Adrenal gland (tissue), 12 donors: ENCODE results near the gene MAML2. TPM values are rescaled to one million over a fixed set of nuclear protein-coding genes. Genes with fewer than 3 reads are reported as not detected.

Experiments
- DNase-seq, 7 donors: peaks; one replicate each; pipeline ENCODE4 v3.0.0-alpha.2; 2019 to 2020
- H3K27ac ChIP-seq, 5 donors: fragments of 200-600 bp; sonication (generic) in 4 of 5; 1 replicate in 3 of 5; 2 replicates in 2 of 5; pipeline versions ENCODE4 v1.5.1 to v1.8.0; 2016 to 2020; ENCODE audit warnings: mild to moderate bottlenecking in 1 of 5
- H3K27me3 ChIP-seq: fragments of 200-600 bp; 2 replicates; pipeline ENCODE4 v1.8.0; 2021
- H3K36me3 ChIP-seq, 2 donors: fragments of 200-600 bp; replicated peaks in 1 of 2; 1 replicate in 1 of 2; 2 replicates in 1 of 2; pipeline versions ENCODE4 v1.5.1 to v1.8.0; 2018 to 2022
- H3K4me1 ChIP-seq, 2 donors: fragments of 200-600 bp; replicated peaks in 1 of 2; 1 replicate in 1 of 2; 2 replicates in 1 of 2; pipeline versions ENCODE4 v1.5.1 to v1.8.0; 2018 to 2021
- H3K4me3 ChIP-seq, 4 donors: fragments of 200-600 bp; sonication (generic) in 3 of 4; one replicate each; pipeline ENCODE4 v1.5.1; 2016 to 2018
- H3K9me3 ChIP-seq, 3 donors: fragments of 200-600 bp; sonication (generic) in 1 of 3; replicated peaks in 1 of 3; 1 replicate in 2 of 3; 2 replicates in 1 of 3; pipeline versions ENCODE4 v1.5.1 to v1.8.0; 2016 to 2021
- CTCF ChIP-seq, 6 experiments: fragments of 450-650 bp in 4 of 6; fragments of 200-600 bp in 2 of 6; sonication (generic) in 1 of 6; IDR thresholded peaks; 1 replicate in 5 of 6; 2 replicates in 1 of 6; pipeline versions ENCODE4 v1.5.1 to v1.8.0; 2016 to 2021; ENCODE audit warnings: antibody characterized with exemption in 6 of 6, mild to moderate bottlenecking in 2 of 6, moderate library complexity in 1 of 6
- POLR2A ChIP-seq, 2 donors: fragments of 450-650 bp; IDR thresholded peaks; one replicate each; pipeline ENCODE4 v1.6.1; 2017; ENCODE audit warnings: antibody characterized with exemption in 2 of 2, mild to moderate bottlenecking in 2 of 2, moderate library complexity in 1 of 2
- WGBS, 4 donors: extraction: QIAGEN DNeasy Blood & Tissue Kit in 2 of 4; methylation state at CpG; one replicate each; pipeline versions ENCODE4 v1.1.5 to v1.1.7; 2013 to 2017; 5-methylcytosine and 5-hydroxymethylcytosine counted together
- intact Hi-C, 2 donors: fragments of 100-400 bp; cut with DNase I; formaldehyde crosslinking; loops; one replicate each; pipeline versions ENCODE4 v1.14.1 to v1.15.0; 2022 to 2023
- polyA plus RNA-seq, 3 donors: library from polyadenylated mRNA; stranded (reverse); fragments of 200-250 nt in 2 of 3; fragments of 350-450 nt in 1 of 3; fragmentation: Illumina TruSeq in 1 of 3; extraction: RNeasy Lipid Tissue Mini Kit (QIAGEN cat#74804) in 1 of 3; gene quantifications; one replicate each; pipeline ENCODE4 v1.2.3, GENCODE V29; 2013 to 2014
- total RNA-seq, 9 donors: library from RNA; depleted of rRNA in 4 of 9; stranded (reverse); fragments of >200 nt in 4 of 9; fragments of 120-200 nt in 1 of 9; fragmentation: NEBNext Ultra II Directional in 1 of 9; extraction: Animal tissue kit (Norgen Biotek cat#: 25700) in 1 of 9; gene quantifications; one replicate each; pipeline versions ENCODE4 v1.1.0 to v1.2.4, GENCODE V29; 2013 to 2023
- donor health status: healthy with polysubstance abuse.
- donor health status: Bipolar disorder and iron deficiency.
- donor health status: DM: yes; HTN: yes; CAD: no.
- donor health status: DM: no; HTN: no; CAD: no.
- donor health status: DM: no; HTN: no; CAD: no.
- donor health status: DM: yes; HTN: yes; CAD: no.

MAML2 gene
- total and polyA plus RNA-seq, 12 donors = 1.4 to 19.4 (median 7.6) TPM

GRCh38 chr11:96044311-96044710 is 298.7 kb downstream of the MAML2 start:
- Histone ChIP-seq H3K4me1 (peaks cover 0 to 9% of the 10 kb centered on the region in 2 donors), H3K4me3 (no peak overlapping the region), H3K9me3 (no peaks in the 10 kb centered on the region), H3K27ac (no peak overlapping the region), H3K36me3 (no peaks in the 10 kb centered on the region), H3K27me3 (no peaks in the 10 kb centered on the region)
- DNase-seq = no peak
- intact Hi-C loops = no loop called here
- TF ChIP-seq POLR2A (IDR thresholded peaks at IDR 0.05) (no peak), CTCF (IDR thresholded peaks at IDR 0.05) (no peak)

DNA sequence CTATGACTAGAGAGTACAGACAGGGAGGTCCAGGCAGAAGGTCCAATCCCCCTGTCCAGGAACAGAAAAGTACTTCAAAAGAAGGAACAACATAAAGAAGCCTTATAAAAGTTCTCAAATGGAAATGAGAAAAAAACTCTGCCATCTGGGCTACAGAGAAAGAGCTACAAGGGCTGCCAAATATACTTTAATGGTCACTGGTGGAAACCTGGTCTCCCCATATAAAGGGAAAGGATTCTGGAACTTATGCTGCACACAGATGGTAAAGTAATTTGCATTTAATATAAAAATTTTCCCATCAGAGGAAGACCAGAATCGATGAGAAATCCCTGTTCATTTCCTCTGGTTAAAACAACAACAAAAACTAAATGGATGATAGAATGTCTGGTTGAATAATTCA is 299.7 kb downstream of the MAML2 start:
- intact Hi-C loops = no loop called here
- Histone ChIP-seq H3K36me3 (no peaks in the 10 kb centered on the region), H3K27me3 (no peaks in the 10 kb centered on the region), H3K27ac (no peak overlapping the region), H3K4me3 (no peak overlapping the region), H3K9me3 (no peaks in the 10 kb centered on the region), H3K4me1 (peaks cover 0 to 9% of the 10 kb centered on the region in 2 donors)
- no peak for DNase-seq
- WGBS, 4 donors = 66 to 80% (median 74%) methylated on average over 1 of the region's 1 CpG
- TF ChIP-seq CTCF (IDR thresholded peaks at IDR 0.05) (no peak), POLR2A (IDR thresholded peaks at IDR 0.05) (no peak)

DNA sequence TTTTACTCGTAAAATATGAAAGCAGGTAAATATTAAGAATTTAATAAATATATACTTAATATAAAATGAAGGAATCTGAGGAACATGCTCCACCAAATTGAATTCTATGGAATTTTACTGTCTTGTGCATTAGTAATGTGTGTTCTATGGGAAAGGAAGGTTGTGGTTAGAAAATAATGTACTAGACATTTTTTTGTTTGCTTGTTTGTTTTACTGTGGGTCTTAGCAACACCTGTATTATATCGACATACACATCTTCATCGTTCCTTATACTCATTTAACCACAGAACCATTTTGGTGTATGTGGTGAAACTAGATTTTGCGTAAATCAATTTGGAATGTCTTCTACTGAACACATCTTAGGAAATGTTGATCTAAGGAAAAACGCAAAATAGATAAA is 304.9 kb downstream of the MAML2 start:
- TF ChIP-seq CTCF (IDR thresholded peaks at IDR 0.05) = no peak
- TF ChIP-seq POLR2A (IDR thresholded peaks at IDR 0.05) = no peak
- no peaks in the 10 kb centered on the region for H3K27me3 ChIP-seq
- no peaks in the 10 kb centered on the region for H3K4me1 ChIP-seq
- no peak overlapping the region for H3K4me3 ChIP-seq
- no peak for DNase-seq
- 71 to 93% (median 91%) methylated on average over 5 of the region's 5 CpGs for WGBS, 4 donors
- no peaks in the 10 kb centered on the region for H3K36me3 ChIP-seq
- intact Hi-C loops = no loop called here
- H3K27ac ChIP-seq = no peak overlapping the region
- H3K9me3 ChIP-seq = no peaks in the 10 kb centered on the region

- no peak for DNase-seq
- H3K27me3 ChIP-seq = no peaks in the 10 kb centered on the region
- H3K36me3 ChIP-seq = no peaks in the 10 kb centered on the region
- intact Hi-C loops = no loop called here
- H3K27ac ChIP-seq = no peak overlapping the region
- H3K4me3 ChIP-seq = no peak overlapping the region
- WGBS, 4 donors = 69 to 84% (median 75%) methylated on average over 4 of the region's 4 CpGs
- no peaks in the 10 kb centered on the region for H3K9me3 ChIP-seq
- TF ChIP-seq CTCF (IDR thresholded peaks at IDR 0.05) (no peak), POLR2A (IDR thresholded peaks at IDR 0.05) (no peak)
- H3K4me1 ChIP-seq = no peaks in the 10 kb centered on the region
Observed at GRCh38 chr11:96037405-96037949, 305.5 kb downstream of the MAML2 start.
